Stimulated activated CD4-positive, alpha-beta T cell treated with anti-CD3 and anti-CD28 coated beads, Interleukin-15, amount 100 ng/mL, for 24 hours (primary cell): ENCODE measurements around the gene PRKAR1A.
"Not testable (repeated sequence)": the region's sequence is repeated elsewhere in the genome, so short reads cannot be mapped to it uniquely, and the experiment has no call there.

ENCODE experiments used
- DNase-seq: peaks from one replicate; pipeline ENCODE4 v3.0.0-alpha.2; 2020

PRKAR1A gene

GRCh38 chr17:68581863-68582645 lies 69.8 kb downstream of the PRKAR1A start:
- DNase-seq = no peak

GRCh38 chr17:68582867-68583266 lies 70.6 kb downstream of the PRKAR1A start:
- DNase-seq = not testable (repeated sequence)

GRCh38 chr17:68584581-68585303 lies 72.5 kb downstream of the PRKAR1A start:
- no peak for DNase-seq

GRCh38 chr17:68585643-68586042 lies 73.4 kb downstream of the PRKAR1A start:
- DNase-seq = no peak

- no peak for DNase-seq
Measured at GRCh38 chr17:68587026-68587425, 74.8 kb downstream of the PRKAR1A start.

- no peak for DNase-seq
Measured at GRCh38 chr17:68587847-68588246, 75.6 kb downstream of the PRKAR1A start.

- DNase-seq = no peak
Measured at GRCh38 chr17:68588362-68588761, 76.1 kb downstream of the PRKAR1A start.

GRCh38 chr17:68589086-68589485 lies 76.9 kb downstream of the PRKAR1A start:
- DNase-seq = no peak

GRCh38 chr17:68591583-68591982 lies 79.4 kb downstream of the PRKAR1A start:
- DNase-seq = peak; percentile 23

- no peak for DNase-seq
Measured at GRCh38 chr17:68592009-68592408, 79.8 kb downstream of the PRKAR1A start.

- DNase-seq = no peak
Measured at GRCh38 chr17:68592682-68593641, 80.7 kb downstream of the PRKAR1A start.

- DNase-seq = no peak
Measured at GRCh38 chr17:68594552-68594951, 82.3 kb downstream of the PRKAR1A start.

GRCh38 chr17:68595496-68595895 lies 83.3 kb downstream of the PRKAR1A start:
- no peak for DNase-seq

GRCh38 chr17:68595986-68596385 lies 83.8 kb downstream of the PRKAR1A start:
- no peak for DNase-seq

GRCh38 chr17:68596411-68596945 lies 84.2 kb downstream of the PRKAR1A start:
- no peak for DNase-seq

- no peak for DNase-seq
Measured at GRCh38 chr17:68598074-68598473, 85.8 kb downstream of the PRKAR1A start.

- DNase-seq = no peak
Measured at GRCh38 chr17:68598545-68598961, 86.3 kb downstream of the PRKAR1A start.

GRCh38 chr17:68599091-68599490 lies 86.9 kb downstream of the PRKAR1A start:
- DNase-seq = no peak

- DNase-seq = no peak
Measured at GRCh38 chr17:68599552-68600066, 87.4 kb downstream of the PRKAR1A start.

GRCh38 chr17:68600067-68600930 lies 88.1 kb downstream of the PRKAR1A start:
- DNase-seq = peak; percentile 25
